ENCODE data around the gene KRTAP10-2.

The KRTAP10-2 gene

GRCh38 chr21:44548381-44548780 is 2.9 kb downstream of the KRTAP10-2 start:
- no peak for DNase-seq (ENCODE audit: low spot score)
- POLR2A ChIA-PET (ENCODE audit: low non-redundant PET), result no interaction called here
- H3K27ac ChIP-seq, result no peak overlapping the region
- CTCF ChIA-PET, result no interaction called here
- TF ChIP-seq CTCF (conservative IDR thresholded peaks at IDR 0.05; ENCODE audit: low read depth), result no peak

- TF ChIP-seq CTCF (conservative IDR thresholded peaks at IDR 0.05; ENCODE audit: low read depth), result no peak
- CTCF ChIA-PET, result no interaction called here
- H3K27ac ChIP-seq, result no peak overlapping the region
- POLR2A ChIA-PET (ENCODE audit: low non-redundant PET), result no interaction called here
- DNase-seq (ENCODE audit: low spot score), result no peak
Measured at GRCh38 chr21:44547656-44548331, 3.5 kb downstream of the KRTAP10-2 start.

DNA sequence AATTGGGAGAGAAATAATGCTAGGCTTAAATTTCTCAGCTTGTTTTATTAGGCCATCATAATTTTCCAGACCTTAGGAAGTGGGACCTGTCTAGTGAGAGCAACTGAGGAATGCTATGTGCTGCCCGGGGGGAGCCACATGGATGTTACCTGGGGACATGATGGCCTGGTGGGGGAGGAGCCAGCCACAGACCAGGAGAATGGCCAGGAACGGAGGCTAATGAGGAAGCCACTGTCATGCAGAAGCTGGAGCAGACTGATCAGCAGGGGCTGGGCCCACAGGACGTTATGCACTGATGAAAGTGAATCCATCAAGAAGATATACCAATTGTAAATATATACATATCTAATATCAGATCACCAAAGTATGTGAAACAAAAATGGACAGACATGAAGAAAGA is 6.7 kb downstream of the KRTAP10-2 start:
- no peak for DNase-seq (ENCODE audit: low spot score)
- ChIA-PET POLR2A (ENCODE audit: low non-redundant PET) (no interaction called here), CTCF (no interaction called here)
- H3K27ac ChIP-seq, result no peak overlapping the region
- TF ChIP-seq CTCF (conservative IDR thresholded peaks at IDR 0.05; ENCODE audit: low read depth), result no peak

- POLR2A ChIA-PET (ENCODE audit: low non-redundant PET), result no interaction called here
- CTCF ChIA-PET, result no interaction called here
- no peak overlapping the region for H3K27ac ChIP-seq
- TF ChIP-seq CTCF (conservative IDR thresholded peaks at IDR 0.05; ENCODE audit: low read depth), result no peak
- DNase-seq (ENCODE audit: low spot score), result no peak
Measured at GRCh38 chr21:44542716-44543115, 8.6 kb downstream of the KRTAP10-2 start.

- TF ChIP-seq CTCF (conservative IDR thresholded peaks at IDR 0.05; ENCODE audit: low read depth), result no peak
- ChIA-PET CTCF (interaction anchor here (0.6 kb wide), 1 partner anchor 32 kb away, joined by 3 read pairs; no protein-coding TSS in a partner anchor), POLR2A (ENCODE audit: low non-redundant PET) (interaction anchor here (0.5 kb wide), 1 partner anchor 32 kb away, joined by 3 read pairs; no protein-coding TSS in a partner anchor)
Measured at GRCh38 chr21:44540741-44541288, 10.5 kb downstream of the KRTAP10-2 start.

DNA sequence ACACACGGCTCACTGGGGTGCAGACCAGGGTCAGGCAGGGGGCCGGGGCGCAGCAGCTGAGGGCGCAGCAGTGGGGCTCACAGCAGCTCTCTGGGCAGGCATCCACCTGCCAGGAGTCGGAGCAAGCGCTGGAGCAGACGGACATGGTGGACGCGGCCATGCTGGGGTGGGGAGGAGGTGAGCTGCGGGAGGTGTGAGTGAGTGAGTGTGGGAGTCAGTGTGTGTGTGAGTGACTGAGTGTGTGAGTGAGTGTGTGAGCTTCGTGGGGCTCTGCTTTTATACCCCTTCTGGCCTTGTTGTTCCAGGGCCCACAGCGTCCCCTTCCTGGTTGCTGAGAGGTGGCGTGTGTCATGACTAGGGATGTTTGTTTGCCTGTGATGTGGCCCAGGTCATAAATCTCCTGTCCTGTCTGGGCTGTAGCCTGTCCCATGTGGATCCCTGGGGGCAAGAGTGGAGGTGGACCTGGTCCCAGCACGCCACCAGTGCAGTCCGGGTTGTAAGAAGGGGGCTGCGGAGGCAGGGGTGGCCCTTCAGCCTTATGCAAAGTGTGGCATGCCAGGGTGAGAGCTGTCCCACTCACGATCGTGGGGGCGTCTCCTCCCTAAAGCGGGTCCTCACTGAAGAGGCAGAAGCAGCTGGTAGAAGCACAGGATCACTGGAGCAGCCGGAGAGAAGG is 11.2 kb downstream of the KRTAP10-2 start, which contains the start of gene KRTAP10-1:
TSS of gene KRTAP10-1 (minus strand) at position 205 of the 676 bp plus-strand sequence. CDS start at position 160, 45 bp downstream.
- no peak for DNase-seq (ENCODE audit: low spot score)
- no peak within 1 kb of the TSS for H3K27ac ChIP-seq
- ChIA-PET CTCF (no interaction called here), POLR2A (ENCODE audit: low non-redundant PET) (interaction anchor here (0.5 kb wide), 1 partner anchor 33 kb away, joined by 3 read pairs; no protein-coding TSS in a partner anchor)
- no peak for TF ChIP-seq CTCF (conservative IDR thresholded peaks at IDR 0.05; ENCODE audit: low read depth)

More at GRCh38 chr21:44540741-44541288, 10.5 kb downstream of the KRTAP10-2 start:
- H3K27ac ChIP-seq, result no peak overlapping the region
- DNase-seq (ENCODE audit: low spot score), result no peak
